Measurements from ENCODE around the gene KCNJ2.

- no peak for TF ChIP-seq CTCF (IDR thresholded peaks at IDR 0.05)
- TF ChIP-seq POLR2A (IDR thresholded peaks at IDR 0.05): no peak
Observed at GRCh38 chr17:70181376-70181775, 12.0 kb downstream of the KCNJ2 start.

Data from body of pancreas (tissue), 4 donors.